ENCODE results near the gene GRIN2A.

The GRIN2A gene

DNA sequence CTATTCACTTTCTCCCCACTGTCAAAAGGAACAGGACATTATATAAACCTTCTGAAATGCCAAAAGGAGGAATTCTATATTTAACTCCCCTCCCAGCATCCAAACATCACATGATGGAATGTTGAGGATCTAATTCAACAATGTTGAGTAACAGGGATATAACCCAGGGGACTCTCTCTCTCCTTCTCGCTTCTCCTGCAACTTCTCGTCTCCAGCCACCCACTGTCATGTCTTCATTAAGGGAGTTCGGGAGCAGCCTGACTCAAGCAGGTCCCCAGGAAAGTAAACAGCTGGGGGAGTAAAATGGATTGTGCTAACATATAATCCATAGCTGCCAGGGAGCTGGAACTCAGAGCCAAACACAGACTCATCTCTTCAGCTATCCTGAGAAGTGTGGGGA is 51.7 kb downstream of the GRIN2A start:
- no peak for TF ChIP-seq EZH2phosphoT487 (IDR thresholded peaks at IDR 0.05; ENCODE audit: low read length)
- no peak for TF ChIP-seq EZH2 (optimal IDR thresholded peaks at IDR 0.05; ENCODE audit: low read depth, low read length)
- TF ChIP-seq, protein P1, sequence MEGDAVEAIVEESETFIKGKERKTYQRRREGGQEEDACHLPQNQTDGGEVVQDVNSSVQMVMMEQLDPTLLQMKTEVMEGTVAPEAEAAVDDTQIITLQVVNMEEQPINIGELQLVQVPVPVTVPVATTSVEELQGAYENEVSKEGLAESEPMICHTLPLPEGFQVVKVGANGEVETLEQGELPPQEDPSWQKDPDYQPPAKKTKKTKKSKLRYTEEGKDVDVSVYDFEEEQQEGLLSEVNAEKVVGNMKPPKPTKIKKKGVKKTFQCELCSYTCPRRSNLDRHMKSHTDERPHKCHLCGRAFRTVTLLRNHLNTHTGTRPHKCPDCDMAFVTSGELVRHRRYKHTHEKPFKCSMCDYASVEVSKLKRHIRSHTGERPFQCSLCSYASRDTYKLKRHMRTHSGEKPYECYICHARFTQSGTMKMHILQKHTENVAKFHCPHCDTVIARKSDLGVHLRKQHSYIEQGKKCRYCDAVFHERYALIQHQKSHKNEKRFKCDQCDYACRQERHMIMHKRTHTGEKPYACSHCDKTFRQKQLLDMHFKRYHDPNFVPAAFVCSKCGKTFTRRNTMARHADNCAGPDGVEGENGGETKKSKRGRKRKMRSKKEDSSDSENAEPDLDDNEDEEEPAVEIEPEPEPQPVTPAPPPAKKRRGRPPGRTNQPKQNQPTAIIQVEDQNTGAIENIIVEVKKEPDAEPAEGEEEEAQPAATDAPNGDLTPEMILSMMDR (IDR thresholded peaks at IDR 0.05; ENCODE audit: low read length), result no peak
- no peak for DNase-seq
- no peaks in the 10 kb centered on the region for H3K36me3 ChIP-seq (replicated peaks; ENCODE audit: insufficient read depth, low read length)

DNA sequence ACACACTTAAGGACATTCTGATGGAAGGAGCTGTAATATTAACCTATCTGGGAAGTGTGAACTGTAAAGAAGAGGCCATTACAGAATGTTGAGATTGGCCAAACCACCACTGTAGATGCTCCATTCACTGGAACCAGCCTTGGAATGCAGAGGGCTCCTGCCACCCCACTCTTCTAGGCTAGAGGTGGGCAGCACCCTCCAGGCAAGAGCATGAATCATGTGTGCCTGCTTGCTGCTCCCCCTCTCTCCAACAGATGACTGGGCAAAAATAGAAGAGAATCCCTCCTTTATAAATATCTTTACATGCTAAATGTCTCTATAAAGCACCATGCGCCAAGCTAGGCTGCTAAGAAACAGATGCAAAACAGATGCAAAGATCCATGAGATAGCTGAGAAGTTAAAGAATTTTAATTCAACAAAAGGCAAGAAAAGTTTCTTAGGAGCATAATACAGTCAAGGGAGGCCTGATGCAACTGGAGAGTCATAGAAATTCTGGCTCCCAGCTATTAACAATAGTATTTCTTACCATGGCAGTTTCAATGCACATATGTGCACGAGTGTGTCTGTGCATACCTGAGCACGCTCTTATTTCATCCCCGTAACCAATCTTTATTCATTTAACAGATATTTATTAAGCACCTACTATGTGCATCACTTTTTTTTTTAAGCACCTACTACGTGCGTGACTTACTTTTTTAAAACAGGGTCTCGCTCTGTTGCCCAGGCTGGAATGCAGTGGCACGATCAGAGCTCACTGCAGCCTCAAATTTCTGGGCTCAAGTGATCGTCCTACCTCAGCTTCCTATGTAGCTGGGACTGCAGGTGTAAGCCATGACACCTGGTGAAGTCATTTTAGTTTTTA is 53.6 kb downstream of the GRIN2A start:
- H4K20me1 ChIP-seq (ENCODE audit: insufficient read depth, low read length), result no peaks in the 10 kb centered on the region
- H3K4me2 ChIP-seq (ENCODE audit: low read depth, low read length), result no peak overlapping the region
- H3K4me3 ChIP-seq (ENCODE audit: low read length), result no peak overlapping the region
- no peak overlapping the region for H3K9ac ChIP-seq (ENCODE audit: low read length)
- no peaks in the 10 kb centered on the region for H3K36me3 ChIP-seq (replicated peaks; ENCODE audit: insufficient read depth, low read length)
- no peaks in the 10 kb centered on the region for H3K9me3 ChIP-seq (replicated peaks; ENCODE audit: insufficient read depth, low read length)
- no peak overlapping the region for H2AFZ ChIP-seq (ENCODE audit: low read length)
- no peaks in the 10 kb centered on the region for H3K9me2 ChIP-seq (replicated peaks; ENCODE audit: insufficient read depth, low read length)
- no peaks in the 10 kb centered on the region for H3F3A ChIP-seq (ENCODE audit: insufficient read depth, low read length)
- TF ChIP-seq EZH2phosphoT487 (IDR thresholded peaks at IDR 0.05; ENCODE audit: low read length) (no peak), EZH2 (optimal IDR thresholded peaks at IDR 0.05; ENCODE audit: low read depth, low read length) (no peak)
- TF ChIP-seq, protein P1 (IDR thresholded peaks at IDR 0.05; ENCODE audit: low read length), result no peak
- H3K4me1 ChIP-seq (ENCODE audit: low read length), result no peaks in the 10 kb centered on the region
- no peak overlapping the region for H3K27ac ChIP-seq (ENCODE audit: low read length)
- no peaks in the 10 kb centered on the region for H3K27me3 ChIP-seq (replicated peaks; ENCODE audit: insufficient read depth, low read length)
- no peak for DNase-seq
- H3K79me2 ChIP-seq (ENCODE audit: low read length), result no peaks in the 10 kb centered on the region

More for the DNA sequence above, 51.7 kb downstream of the GRIN2A start:
- Histone ChIP-seq H3K27ac (ENCODE audit: low read length) (no peak overlapping the region), H3F3A (ENCODE audit: insufficient read depth, low read length) (no peaks in the 10 kb centered on the region), H2AFZ (ENCODE audit: low read length) (no peak overlapping the region), H3K79me2 (ENCODE audit: low read length) (no peaks in the 10 kb centered on the region), H3K9me3 (replicated peaks; ENCODE audit: insufficient read depth, low read length) (no peaks in the 10 kb centered on the region), H3K9ac (ENCODE audit: low read length) (no peak overlapping the region), H3K4me2 (ENCODE audit: low read depth, low read length) (no peak overlapping the region), H3K27me3 (replicated peaks; ENCODE audit: insufficient read depth, low read length) (no peaks in the 10 kb centered on the region), H3K9me2 (replicated peaks; ENCODE audit: insufficient read depth, low read length) (no peaks in the 10 kb centered on the region), H4K20me1 (ENCODE audit: insufficient read depth, low read length) (no peaks in the 10 kb centered on the region), H3K4me3 (ENCODE audit: low read length) (no peak overlapping the region), H3K4me1 (ENCODE audit: low read length) (no peaks in the 10 kb centered on the region)

DNA sequence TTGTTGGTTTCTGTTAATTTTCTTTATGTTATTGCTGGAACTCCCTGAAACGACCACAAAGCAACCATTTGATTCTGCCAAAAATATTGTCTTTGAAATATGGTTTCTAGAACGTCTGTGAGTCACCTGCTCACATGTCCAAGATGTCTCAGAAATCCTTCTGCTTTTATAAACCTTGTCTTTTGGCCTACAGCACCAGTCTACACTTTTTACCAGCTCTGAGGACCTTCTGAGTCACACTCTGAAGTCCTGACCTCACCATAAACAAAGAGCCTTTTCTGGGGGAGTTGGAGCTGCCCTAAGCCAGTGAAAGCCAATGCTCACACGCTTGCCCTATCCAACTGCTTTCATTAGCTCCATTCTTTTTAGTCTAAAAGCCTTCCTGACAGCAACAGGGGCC is 55.5 kb downstream of the GRIN2A start:
- H3K27me3 ChIP-seq (replicated peaks; ENCODE audit: insufficient read depth, low read length), result no peaks in the 10 kb centered on the region
- no peaks in the 10 kb centered on the region for H3K36me3 ChIP-seq (replicated peaks; ENCODE audit: insufficient read depth, low read length)
- H4K20me1 ChIP-seq (ENCODE audit: insufficient read depth, low read length), result no peaks in the 10 kb centered on the region
- TF ChIP-seq EZH2 (optimal IDR thresholded peaks at IDR 0.05; ENCODE audit: low read depth, low read length) (no peak), EZH2phosphoT487 (IDR thresholded peaks at IDR 0.05; ENCODE audit: low read length) (no peak)
- TF ChIP-seq, protein P1 (IDR thresholded peaks at IDR 0.05; ENCODE audit: low read length), result no peak
- no peaks in the 10 kb centered on the region for H3K9me2 ChIP-seq (replicated peaks; ENCODE audit: insufficient read depth, low read length)
- no peaks in the 10 kb centered on the region for H3K4me1 ChIP-seq (ENCODE audit: low read length)
- no peak overlapping the region for H3K27ac ChIP-seq (ENCODE audit: low read length)
- no peak for DNase-seq
- no peak overlapping the region for H3K4me3 ChIP-seq (ENCODE audit: low read length)
- no peaks in the 10 kb centered on the region for H3F3A ChIP-seq (ENCODE audit: insufficient read depth, low read length)
- H3K9ac ChIP-seq (ENCODE audit: low read length), result no peak overlapping the region
- H3K9me3 ChIP-seq (replicated peaks; ENCODE audit: insufficient read depth, low read length), result no peaks in the 10 kb centered on the region
- H2AFZ ChIP-seq (ENCODE audit: low read length), result no peak overlapping the region
- H3K4me2 ChIP-seq (ENCODE audit: low read depth, low read length), result no peak overlapping the region
- no peaks in the 10 kb centered on the region for H3K79me2 ChIP-seq (ENCODE audit: low read length)
